Lower leg skin (tissue), 4 donors: Measurements from ENCODE around the gene DZIP1. TPM values are rescaled to one million over a fixed set of nuclear protein-coding genes. Genes with fewer than 3 reads are reported as not detected.

ENCODE experiments used
- DNase-seq, 2 donors: peaks; one replicate each; pipeline ENCODE4 v3.0.0-alpha.2; 2019; ENCODE audit warnings: low spot score in 2 of 2
- H3K4me3 ChIP-seq: fragments of 200-600 bp; sonication (generic); 2 replicates; pipeline ENCODE4 v1.5.1; 2017; ENCODE audit warnings: mild to moderate bottlenecking, low read depth; ENCODE audit not compliant: poor library complexity, severe bottlenecking
- CTCF ChIP-seq, 3 donors: fragments of 450-650 bp; IDR thresholded peaks; one replicate each; pipeline ENCODE4 v1.5.1; 2016; ENCODE audit warnings: antibody characterized with exemption in 3 of 3, mild to moderate bottlenecking in 3 of 3, moderate library complexity in 2 of 3
- POLR2A ChIP-seq, 2 donors: fragments of 450-650 bp; IDR thresholded peaks; one replicate each; pipeline ENCODE4 v1.6.1; 2016 to 2017; ENCODE audit warnings: antibody characterized with exemption in 2 of 2, mild to moderate bottlenecking in 1 of 2, moderate library complexity in 1 of 2
- WGBS, 2 donors: methylation state at CpG; one replicate each; pipeline ENCODE4 v1.1.5; 2018; 5-methylcytosine and 5-hydroxymethylcytosine counted together
- intact Hi-C: fragments of 100-400 bp; cut with DNase I; formaldehyde crosslinking; loops from one replicate; pipeline ENCODE4 v1.15.0; 2023; ENCODE audit warnings: low total_unique reads
- total RNA-seq, 4 donors: library from RNA; depleted of rRNA; stranded (reverse); fragments of >200 nt; gene quantifications; one replicate each; pipeline ENCODE4 v1.1.0, GENCODE V29; 2016

DZIP1 gene
- total RNA-seq, 4 donors from 2014 or later, result 0.42 to 2.7 (median 1.8) TPM

GRCh38 chr13:95603887-95604555, 40.5 kb downstream of the DZIP1 start:
- no peak for DNase-seq
- 63 to 73% methylated on average over 12 of the region's 12 CpGs for WGBS, 2 donors
- no peak for TF ChIP-seq CTCF (IDR thresholded peaks at IDR 0.05)
- no peak for TF ChIP-seq POLR2A (IDR thresholded peaks at IDR 0.05)

GRCh38 chr13:95601906-95602305, 42.6 kb downstream of the DZIP1 start:
- DNase-seq, result no peak
- WGBS, 2 donors, result 86 to 90% methylated on average over 6 of the region's 6 CpGs
- TF ChIP-seq CTCF (IDR thresholded peaks at IDR 0.05), result no peak
- no peak for TF ChIP-seq POLR2A (IDR thresholded peaks at IDR 0.05)
- no peak overlapping the region for H3K4me3 ChIP-seq
- intact Hi-C loops, result no loop called here

More at GRCh38 chr13:95603887-95604555, 40.5 kb downstream of the DZIP1 start:
- intact Hi-C loops, result no loop called here
- H3K4me3 ChIP-seq, result no peak overlapping the region

GRCh38 chr13:95601216-95601615, 43.3 kb downstream of the DZIP1 start:
- WGBS, 2 donors, result 56 to 78% methylated on average over 2 of the region's 2 CpGs
- no peak for DNase-seq
- no peak for TF ChIP-seq POLR2A (IDR thresholded peaks at IDR 0.05)
- TF ChIP-seq CTCF (IDR thresholded peaks at IDR 0.05), result no peak
- intact Hi-C loops, result no loop called here
- no peak overlapping the region for H3K4me3 ChIP-seq

- no peak for TF ChIP-seq POLR2A (IDR thresholded peaks at IDR 0.05)
- no peak for TF ChIP-seq CTCF (IDR thresholded peaks at IDR 0.05)
- DNase-seq, result no peak
- WGBS, 2 donors, result 57 to 70% methylated on average over 1 of the region's 1 CpG
- intact Hi-C loops, result no loop called here
- no peak overlapping the region for H3K4me3 ChIP-seq
Measured at GRCh38 chr13:95596701-95597100, 47.8 kb downstream of the DZIP1 start.

GRCh38 chr13:95593462-95593861, 51.0 kb downstream of the DZIP1 start:
- no peak for DNase-seq
- intact Hi-C loops, result no loop called here
- no peak for TF ChIP-seq POLR2A (IDR thresholded peaks at IDR 0.05)
- no peak for TF ChIP-seq CTCF (IDR thresholded peaks at IDR 0.05)
- 63 to 75% methylated on average over 1 of the region's 1 CpG for WGBS, 2 donors
- no peak overlapping the region for H3K4me3 ChIP-seq

- DNase-seq, result no peak
- no peak overlapping the region for H3K4me3 ChIP-seq
- WGBS, 2 donors, result 95 to 97% methylated on average over 2 of the region's 2 CpGs
- TF ChIP-seq CTCF (IDR thresholded peaks at IDR 0.05), result no peak
- intact Hi-C loops, result no loop called here
Measured at GRCh38 chr13:95588721-95589120, 55.8 kb downstream of the DZIP1 start.
